GM19025 (cell line): Measurements from ENCODE around the gene TP53RK.

Experiments used
- ATAC-seq: cut with Tn5 transposase; IDR thresholded peaks from one replicate; pipeline ENCODE4 v1.9.1; 2021; ENCODE audit warnings: mild to moderate bottlenecking, low read depth, moderate library complexity; ENCODE audit not compliant: unreplicated experiment

Gene TP53RK

GRCh38 chr20:46641424-46641823 is 47.8 kb downstream of the TP53RK start:
- no peak for ATAC-seq

GRCh38 chr20:46640536-46641311 is 48.5 kb downstream of the TP53RK start:
- ATAC-seq, result no peak

GRCh38 chr20:46640044-46640443 is 49.2 kb downstream of the TP53RK start:
- no peak for ATAC-seq

- no peak for ATAC-seq
These were observed 49.7 kb downstream of the TP53RK start for GRCh38 chr20:46639587-46639986.

- ATAC-seq, result no peak
These were observed 50.4 kb downstream of the TP53RK start for GRCh38 chr20:46638898-46639274.

GRCh38 chr20:46638134-46638897 is 50.9 kb downstream of the TP53RK start:
- ATAC-seq, result no peak

- ATAC-seq, result no peak
These were observed 51.7 kb downstream of the TP53RK start for GRCh38 chr20:46637427-46638133.

GRCh38 chr20:46637020-46637419 is 52.2 kb downstream of the TP53RK start:
- no peak for ATAC-seq

- no peak for ATAC-seq
These were observed 52.7 kb downstream of the TP53RK start for GRCh38 chr20:46636514-46636913.

- no peak for ATAC-seq
These were observed 53.6 kb downstream of the TP53RK start for GRCh38 chr20:46635514-46636136.

GRCh38 chr20:46634528-46634927 is 54.7 kb downstream of the TP53RK start:
- ATAC-seq, result no peak
